AG09309 (cell line): ENCODE measurements around the gene FOS.

Experiments
- DNase-seq: peaks from one replicate; pipeline ENCODE4 v3.0.0-alpha.2; 2010; ENCODE audit warnings: low read depth
- H3K4me3 ChIP-seq: 2 replicates; pipeline ENCODE4 v1.5.1; 2011; ENCODE audit warnings: mild to moderate bottlenecking, low read depth, low read length, moderate library complexity; ENCODE audit not compliant: control insufficient read depth
- TF ChIP-seq, protein P1 (sequence below): IDR thresholded peaks from 2 replicates; pipeline ENCODE4 v1.5.1; 2011; ENCODE audit warnings: mild to moderate bottlenecking, low read depth, low read length, inconsistent platforms; ENCODE audit not compliant: insufficient read depth, control insufficient read depth; ENCODE audit errors: missing control alignments

The FOS gene

DNA sequence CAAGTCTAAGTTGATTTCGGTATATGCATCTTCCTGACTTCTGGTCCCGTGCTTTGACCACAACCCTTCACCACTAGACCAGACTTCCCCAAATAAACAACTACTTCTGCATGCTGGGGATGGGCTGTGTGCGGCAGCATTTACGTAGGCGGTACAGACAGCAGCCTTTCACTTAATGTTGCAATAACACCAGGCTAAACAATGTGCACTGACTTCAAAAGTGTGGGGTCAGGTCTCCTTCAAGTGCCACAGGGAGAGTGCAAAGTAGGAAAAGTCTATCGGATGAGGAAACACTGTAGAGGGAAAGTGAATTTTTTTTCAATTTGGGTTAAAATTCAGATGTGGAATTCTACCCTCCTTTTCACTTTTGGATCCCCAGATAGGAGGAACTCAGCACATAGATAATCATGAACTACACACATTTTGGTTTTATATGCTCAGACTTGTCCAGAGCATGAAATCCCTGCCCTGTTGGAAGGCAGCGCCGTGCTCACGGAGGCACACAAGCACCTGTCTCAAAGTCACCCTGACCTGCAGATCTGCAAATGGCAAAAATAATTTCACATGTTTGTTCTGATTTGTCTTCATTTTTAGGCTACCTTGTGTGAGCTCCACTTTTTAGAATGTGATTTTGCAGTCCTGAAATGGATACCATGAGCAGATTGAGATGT is 3.6 kb upstream of the FOS start:
- no peak for DNase-seq
- H3K4me3 ChIP-seq: no peak overlapping the region
- TF ChIP-seq, protein P1, sequence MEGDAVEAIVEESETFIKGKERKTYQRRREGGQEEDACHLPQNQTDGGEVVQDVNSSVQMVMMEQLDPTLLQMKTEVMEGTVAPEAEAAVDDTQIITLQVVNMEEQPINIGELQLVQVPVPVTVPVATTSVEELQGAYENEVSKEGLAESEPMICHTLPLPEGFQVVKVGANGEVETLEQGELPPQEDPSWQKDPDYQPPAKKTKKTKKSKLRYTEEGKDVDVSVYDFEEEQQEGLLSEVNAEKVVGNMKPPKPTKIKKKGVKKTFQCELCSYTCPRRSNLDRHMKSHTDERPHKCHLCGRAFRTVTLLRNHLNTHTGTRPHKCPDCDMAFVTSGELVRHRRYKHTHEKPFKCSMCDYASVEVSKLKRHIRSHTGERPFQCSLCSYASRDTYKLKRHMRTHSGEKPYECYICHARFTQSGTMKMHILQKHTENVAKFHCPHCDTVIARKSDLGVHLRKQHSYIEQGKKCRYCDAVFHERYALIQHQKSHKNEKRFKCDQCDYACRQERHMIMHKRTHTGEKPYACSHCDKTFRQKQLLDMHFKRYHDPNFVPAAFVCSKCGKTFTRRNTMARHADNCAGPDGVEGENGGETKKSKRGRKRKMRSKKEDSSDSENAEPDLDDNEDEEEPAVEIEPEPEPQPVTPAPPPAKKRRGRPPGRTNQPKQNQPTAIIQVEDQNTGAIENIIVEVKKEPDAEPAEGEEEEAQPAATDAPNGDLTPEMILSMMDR: no peak

GRCh38 chr14:75275598-75275997 is 3.0 kb upstream of the FOS start:
- TF ChIP-seq, protein P1: no peak
- no peak overlapping the region for H3K4me3 ChIP-seq
- DNase-seq: no peak

DNA sequence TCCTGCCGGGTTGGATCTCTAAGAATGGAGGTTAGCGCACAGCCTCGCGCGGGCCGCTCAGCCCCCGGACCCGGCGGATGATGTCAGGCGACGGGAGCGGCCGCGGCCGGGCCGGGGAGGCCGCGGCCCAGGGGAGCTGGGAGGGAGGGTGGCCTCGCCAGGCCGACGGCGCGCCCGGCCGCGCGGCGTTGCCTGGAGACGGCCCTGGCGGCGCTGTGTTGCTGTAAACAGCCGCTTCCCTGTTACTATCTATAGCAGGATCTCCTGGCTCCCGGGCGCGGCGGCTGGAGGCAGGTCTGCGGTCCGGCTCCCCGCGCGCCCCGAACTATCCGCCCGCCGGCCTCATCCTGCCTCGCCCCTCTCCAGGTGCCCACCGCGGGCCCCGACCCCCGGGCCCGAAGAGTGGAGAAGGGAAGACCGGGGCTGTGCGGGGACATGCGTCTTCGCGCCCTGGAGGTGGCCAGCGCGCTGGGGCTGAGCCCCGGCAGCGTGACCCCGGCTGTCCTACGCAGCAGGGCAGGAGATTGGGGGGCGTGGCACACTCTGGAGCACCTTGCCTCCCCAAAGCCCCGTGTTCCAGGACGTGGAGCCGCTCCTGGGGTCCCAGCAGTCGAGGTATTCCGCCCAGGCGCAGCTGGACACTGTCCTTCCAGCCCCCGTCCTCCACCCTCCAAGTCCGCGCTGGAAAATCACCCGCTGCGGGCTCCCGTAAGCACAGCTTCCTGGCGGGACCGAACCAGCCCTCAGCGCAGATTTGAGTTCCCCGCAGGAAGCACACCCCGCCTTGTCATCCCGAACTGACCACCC is 1.4 kb upstream of the FOS start:
- no peak for DNase-seq
- TF ChIP-seq, protein P1: no peak
- peak overlapping the region; percentile 56 for H3K4me3 ChIP-seq

DNA sequence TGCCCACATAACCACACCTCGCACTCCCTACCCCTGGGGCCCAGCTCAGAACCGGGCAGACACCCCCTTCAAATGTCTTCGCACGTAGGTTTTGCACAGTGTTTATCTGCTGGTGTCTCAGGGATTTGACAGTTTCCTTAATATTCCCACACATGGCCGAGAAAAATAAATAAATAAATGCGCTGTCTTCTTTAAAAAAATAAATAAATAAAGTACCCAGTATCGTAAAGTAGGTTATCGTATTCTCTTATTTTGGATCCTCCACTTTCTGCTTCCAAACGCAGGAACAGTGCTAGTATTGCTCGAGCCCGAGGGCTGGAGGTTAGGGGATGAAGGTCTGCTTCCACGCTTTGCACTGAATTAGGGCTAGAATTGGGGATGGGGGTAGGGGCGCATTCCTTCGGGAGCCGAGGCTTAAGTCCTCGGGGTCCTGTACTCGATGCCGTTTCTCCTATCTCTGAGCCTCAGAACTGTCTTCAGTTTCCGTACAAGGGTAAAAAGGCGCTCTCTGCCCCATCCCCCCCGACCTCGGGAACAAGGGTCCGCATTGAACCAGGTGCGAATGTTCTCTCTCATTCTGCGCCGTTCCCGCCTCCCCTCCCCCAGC is 710 bp upstream of the FOS start:
- H3K4me3 ChIP-seq: peak overlapping the region; percentile 56
- DNase-seq: no peak
- TF ChIP-seq, protein P1: no peak

DNA sequence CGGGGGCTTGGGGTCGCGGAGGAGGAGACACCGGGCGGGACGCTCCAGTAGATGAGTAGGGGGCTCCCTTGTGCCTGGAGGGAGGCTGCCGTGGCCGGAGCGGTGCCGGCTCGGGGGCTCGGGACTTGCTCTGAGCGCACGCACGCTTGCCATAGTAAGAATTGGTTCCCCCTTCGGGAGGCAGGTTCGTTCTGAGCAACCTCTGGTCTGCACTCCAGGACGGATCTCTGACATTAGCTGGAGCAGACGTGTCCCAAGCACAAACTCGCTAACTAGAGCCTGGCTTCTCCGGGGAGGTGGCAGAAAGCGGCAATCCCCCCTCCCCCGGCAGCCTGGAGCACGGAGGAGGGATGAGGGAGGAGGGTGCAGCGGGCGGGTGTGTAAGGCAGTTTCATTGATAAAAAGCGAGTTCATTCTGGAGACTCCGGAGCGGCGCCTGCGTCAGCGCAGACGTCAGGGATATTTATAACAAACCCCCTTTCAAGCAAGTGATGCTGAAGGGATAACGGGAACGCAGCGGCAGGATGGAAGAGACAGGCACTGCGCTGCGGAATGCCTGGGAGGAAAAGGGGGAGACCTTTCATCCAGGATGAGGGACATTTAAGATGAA is 630 bp downstream of the FOS start:
- peak overlapping the region; percentile 72 for H3K4me3 ChIP-seq
- TF ChIP-seq, protein P1: no peak
- no peak for DNase-seq

DNA sequence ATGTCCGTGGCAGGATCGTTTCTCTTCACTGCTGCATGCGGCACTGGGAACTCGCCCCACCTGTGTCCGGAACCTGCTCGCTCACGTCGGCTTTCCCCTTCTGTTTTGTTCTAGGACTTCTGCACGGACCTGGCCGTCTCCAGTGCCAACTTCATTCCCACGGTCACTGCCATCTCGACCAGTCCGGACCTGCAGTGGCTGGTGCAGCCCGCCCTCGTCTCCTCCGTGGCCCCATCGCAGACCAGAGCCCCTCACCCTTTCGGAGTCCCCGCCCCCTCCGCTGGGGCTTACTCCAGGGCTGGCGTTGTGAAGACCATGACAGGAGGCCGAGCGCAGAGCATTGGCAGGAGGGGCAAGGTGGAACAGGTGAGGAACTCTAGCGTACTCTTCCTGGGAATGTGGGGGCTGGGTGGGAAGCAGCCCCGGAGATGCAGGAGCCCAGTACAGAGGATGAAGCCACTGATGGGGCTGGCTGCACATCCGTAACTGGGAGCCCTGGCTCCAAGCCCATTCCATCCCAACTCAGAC is 1.2 kb downstream of the FOS start:
- TF ChIP-seq, protein P1: no peak
- H3K4me3 ChIP-seq: peak overlapping the region; percentile 72
- DNase-seq: no peak
